IPS-15b (cell line): ENCODE results near the gene CCT2.

Experiments
- H3K27me3 ChIP-seq: one replicate; pipeline ENCODE4 v1.6.1; 2013; ENCODE audit warnings: low read length; ENCODE audit not compliant: control insufficient read depth, insufficient read depth
- H3K36me3 ChIP-seq: one replicate; pipeline ENCODE4 v1.6.1; 2013; ENCODE audit warnings: low read length; ENCODE audit not compliant: control insufficient read depth, insufficient read depth
- H3K4me1 ChIP-seq: one replicate; pipeline ENCODE4 v1.6.1; 2013; ENCODE audit warnings: mild to moderate bottlenecking, low read length; ENCODE audit not compliant: control insufficient read depth, insufficient read depth
- H3K4me3 ChIP-seq: one replicate; pipeline ENCODE4 v1.5.1; 2013; ENCODE audit warnings: low read depth, low read length
- H3K9ac ChIP-seq: one replicate; pipeline ENCODE4 v1.6.1; 2013; ENCODE audit warnings: low read depth, mild to moderate bottlenecking, low read length
- H3K9me3 ChIP-seq: one replicate; pipeline ENCODE4 v1.6.1; 2013; ENCODE audit warnings: mild to moderate bottlenecking, low read length; ENCODE audit not compliant: control insufficient read depth, insufficient read depth

The CCT2 gene

DNA sequence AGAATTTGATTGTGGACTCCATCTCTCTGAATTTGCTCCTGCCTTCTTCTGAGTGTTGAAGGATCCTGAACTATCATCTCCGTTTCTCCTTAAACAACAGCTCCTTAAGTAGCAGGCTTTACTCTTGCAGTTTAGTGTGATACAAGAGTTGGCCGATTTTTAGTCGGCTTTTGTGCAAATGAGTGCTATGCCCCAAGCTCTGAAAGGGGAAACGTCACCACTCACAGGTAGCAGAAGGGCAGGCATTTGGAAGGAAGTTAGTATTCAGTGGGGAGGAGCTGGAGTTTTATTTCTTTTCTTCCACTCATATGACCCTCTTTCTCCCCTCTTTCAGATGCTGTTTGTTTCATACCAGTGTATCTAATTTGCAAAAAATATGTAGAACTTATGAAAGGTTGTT lies 61.9 kb downstream of the CCT2 start:
- no peaks in the 10 kb centered on the region for H3K4me1 ChIP-seq
- H3K36me3 ChIP-seq = no peaks in the 10 kb centered on the region
- no peak overlapping the region for H3K4me3 ChIP-seq
- no peaks in the 10 kb centered on the region for H3K9me3 ChIP-seq
- H3K27me3 ChIP-seq = no peaks in the 10 kb centered on the region
- no peak overlapping the region for H3K9ac ChIP-seq

DNA sequence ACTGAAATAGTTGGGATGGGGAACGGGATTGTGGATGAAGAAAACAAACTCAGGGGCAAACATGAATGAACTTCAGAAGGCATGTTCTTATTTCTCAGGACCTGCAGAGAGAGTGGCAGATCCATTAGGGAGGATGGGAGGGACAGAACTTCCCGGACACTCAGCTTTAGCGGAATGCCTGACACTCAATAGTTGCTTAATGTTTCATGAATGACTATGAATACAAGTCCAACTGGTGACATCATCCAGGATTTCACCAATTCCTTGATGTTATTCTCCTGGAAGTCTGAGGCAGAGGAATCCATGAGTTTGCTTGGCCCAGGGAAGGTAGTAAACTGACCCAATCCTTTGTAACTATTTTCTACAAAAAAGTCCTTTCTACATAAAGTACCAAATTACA lies 63.2 kb downstream of the CCT2 start:
- H3K9ac ChIP-seq = no peak overlapping the region
- no peaks in the 10 kb centered on the region for H3K9me3 ChIP-seq
- H3K4me3 ChIP-seq = no peak overlapping the region
- no peaks in the 10 kb centered on the region for H3K4me1 ChIP-seq
- H3K27me3 ChIP-seq = no peaks in the 10 kb centered on the region
- H3K36me3 ChIP-seq = no peaks in the 10 kb centered on the region

DNA sequence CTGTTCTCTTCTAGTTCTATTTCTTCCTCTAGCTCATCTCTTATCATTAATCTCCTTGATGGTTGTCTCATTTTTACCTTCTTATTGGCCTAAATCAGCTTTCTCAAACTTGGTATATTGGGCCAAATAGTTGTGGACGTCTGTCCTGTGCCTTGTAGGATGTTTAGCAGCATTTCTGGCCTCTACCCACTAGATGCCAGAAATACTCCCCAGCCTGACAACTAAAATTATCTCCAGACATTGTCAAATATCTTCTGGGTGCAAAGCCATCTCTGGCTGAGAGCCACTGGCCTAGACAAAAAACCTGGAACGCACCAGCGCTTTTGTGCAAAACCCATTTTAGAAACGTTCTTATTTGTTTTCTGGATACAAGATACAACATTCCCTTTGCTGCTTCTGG lies 64.3 kb downstream of the CCT2 start:
- no peaks in the 10 kb centered on the region for H3K36me3 ChIP-seq
- H3K9ac ChIP-seq = no peak overlapping the region
- no peaks in the 10 kb centered on the region for H3K9me3 ChIP-seq
- no peak overlapping the region for H3K4me3 ChIP-seq
- no peaks in the 10 kb centered on the region for H3K27me3 ChIP-seq
- H3K4me1 ChIP-seq = no peaks in the 10 kb centered on the region
